Superior temporal gyrus (tissue), 1 donor: ENCODE measurements around the gene ZNF207.
"Not testable (repeated sequence)": the region's sequence is repeated elsewhere in the genome, so short reads cannot be mapped to it uniquely, and the experiment has no call there.

ENCODE experiments used
- DNase-seq: peaks from one replicate; pipeline ENCODE4 v3.0.0-alpha.2; 2016; ENCODE audit errors: extremely low spot score

ZNF207 gene

DNA sequence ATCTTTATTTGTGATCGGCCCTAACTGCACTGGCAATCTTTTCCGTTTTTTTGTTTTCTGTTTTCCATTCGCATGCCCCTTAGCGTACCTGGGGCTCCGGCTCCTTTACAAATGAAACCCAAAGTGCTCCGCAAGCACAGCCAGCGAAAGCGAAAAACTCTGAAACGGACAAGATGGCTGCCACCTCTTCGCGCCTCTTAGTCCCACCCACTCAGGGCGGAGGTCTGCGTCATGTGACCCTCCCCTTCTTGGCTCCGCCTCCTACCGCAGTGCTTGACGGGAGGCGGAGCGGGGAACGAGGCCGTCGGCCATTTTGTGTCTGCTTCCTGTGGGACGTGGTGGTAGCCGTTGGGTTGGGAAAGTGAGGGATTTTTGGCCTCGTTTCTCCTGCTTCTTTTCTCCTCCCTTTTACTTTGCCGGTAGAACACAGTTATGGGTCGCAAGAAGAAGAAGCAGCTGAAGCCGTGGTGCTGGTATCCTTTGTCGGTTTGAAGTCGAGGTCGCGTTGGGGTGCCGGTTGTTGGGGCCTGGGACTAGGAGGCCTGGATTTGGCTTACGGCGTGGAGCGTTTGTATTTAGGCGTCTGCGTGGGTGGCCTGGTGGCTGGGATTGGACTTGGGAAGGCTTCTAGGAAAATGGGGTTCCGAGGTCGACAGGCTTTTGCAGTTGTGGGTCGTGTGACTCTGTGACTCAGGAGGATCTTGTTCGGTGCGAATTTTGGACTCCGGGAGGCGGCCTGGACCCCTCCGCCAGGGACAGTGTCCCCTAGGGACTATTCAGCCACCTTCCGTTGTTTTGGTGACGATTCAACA, at the start of gene ZNF207:
TSS of gene ZNF207 (plus strand) at position 304 of the 812 bp plus-strand sequence. CDS start at position 433, 129 bp downstream.
- DNase-seq, result peak; percentile 99

GRCh38 chr17:32302037-32302436, 47.9 kb upstream of the ZNF207 start:
- no peak for DNase-seq

DNA sequence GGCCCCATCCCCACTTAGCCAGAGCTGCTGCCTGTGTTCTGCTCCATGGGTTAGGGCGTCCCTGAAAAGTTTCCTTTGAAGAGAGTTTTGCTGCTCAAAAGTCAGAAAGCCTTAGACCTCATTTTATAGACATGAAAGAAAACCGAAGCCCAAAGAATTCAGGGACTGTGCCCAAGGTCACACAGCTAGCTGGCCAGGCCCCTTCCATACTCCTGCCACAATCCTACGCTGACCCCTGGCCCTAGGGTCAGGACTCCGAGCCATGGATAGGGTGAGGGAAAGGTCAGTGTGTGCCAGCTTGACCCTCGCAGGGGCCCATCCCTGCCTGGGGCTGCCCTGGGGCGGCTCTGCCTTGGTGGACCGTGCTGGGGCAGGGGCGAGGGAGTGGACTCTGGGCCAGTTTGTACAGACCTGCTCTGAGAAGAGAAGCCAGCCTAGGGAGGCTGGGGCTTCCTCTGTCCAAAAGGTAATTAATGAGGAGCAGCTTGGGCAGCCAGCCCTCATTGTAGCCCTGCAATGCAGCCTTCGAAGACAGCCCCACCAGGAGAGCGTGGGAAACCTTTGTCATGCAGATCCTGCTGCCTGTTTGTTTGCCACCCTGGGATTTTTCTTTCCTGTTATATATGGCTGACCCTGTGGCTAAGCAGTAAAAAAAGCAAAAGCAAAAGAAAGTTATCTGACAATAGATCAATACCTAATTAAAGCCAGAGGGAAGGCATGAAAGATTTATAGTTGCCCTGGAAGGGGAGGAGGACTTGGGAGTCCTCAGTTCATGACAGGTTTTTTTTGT, 46.9 kb upstream of the ZNF207 start:
- DNase-seq, result no peak

DNA sequence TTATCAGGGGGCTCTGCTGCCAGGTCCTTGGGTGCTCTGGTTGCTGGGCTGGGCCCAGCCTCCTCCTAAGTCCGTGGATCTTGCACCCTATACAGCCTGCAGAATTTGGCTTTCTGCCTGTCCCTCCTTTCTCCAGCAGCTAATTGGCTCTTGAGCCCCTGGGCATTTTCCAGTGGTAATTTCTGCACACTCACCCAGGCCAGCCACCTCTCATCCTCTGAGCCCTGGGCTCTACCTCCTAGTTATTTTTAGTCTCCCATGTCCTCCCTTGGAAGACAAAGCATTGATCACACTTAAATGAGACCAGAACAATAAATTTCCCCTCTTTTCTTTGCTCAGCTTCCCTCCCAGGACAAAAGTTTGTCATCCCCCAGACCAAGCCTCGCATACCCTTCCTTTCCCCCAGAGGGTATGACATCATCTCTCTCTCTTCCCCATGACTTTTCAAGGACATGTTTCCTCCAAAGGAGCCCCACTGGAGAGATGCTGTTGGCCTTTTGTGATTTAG, 46.1 kb upstream of the ZNF207 start:
- no peak for DNase-seq

- no peak for DNase-seq
These were observed 44.9 kb upstream of the ZNF207 start for GRCh38 chr17:32305049-32305448.

DNA sequence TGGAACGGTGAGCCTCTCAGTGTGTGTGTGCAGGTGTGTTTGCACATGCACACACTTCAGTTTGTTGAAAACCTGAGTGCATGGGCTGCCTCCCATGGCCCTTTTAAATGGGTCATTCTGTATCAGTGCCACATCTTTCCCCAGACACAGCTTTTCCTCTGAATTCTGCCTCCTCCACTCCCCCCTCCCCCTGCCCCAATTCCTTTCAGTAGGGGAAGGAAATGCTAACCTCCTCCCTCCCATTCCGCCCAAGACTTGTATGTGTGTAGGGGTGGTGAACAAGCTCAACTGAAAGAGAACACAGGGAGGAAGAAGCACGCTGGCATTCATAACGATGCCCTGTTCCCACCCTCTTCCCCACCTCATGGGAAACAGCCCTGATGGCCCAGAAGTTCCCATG, 42.3 kb upstream of the ZNF207 start:
- no peak for DNase-seq

GRCh38 chr17:32311028-32311536, 38.9 kb upstream of the ZNF207 start:
- DNase-seq, result peak; percentile 32

- no peak for DNase-seq
These were observed 35.3 kb upstream of the ZNF207 start for GRCh38 chr17:32314636-32315035.

DNA sequence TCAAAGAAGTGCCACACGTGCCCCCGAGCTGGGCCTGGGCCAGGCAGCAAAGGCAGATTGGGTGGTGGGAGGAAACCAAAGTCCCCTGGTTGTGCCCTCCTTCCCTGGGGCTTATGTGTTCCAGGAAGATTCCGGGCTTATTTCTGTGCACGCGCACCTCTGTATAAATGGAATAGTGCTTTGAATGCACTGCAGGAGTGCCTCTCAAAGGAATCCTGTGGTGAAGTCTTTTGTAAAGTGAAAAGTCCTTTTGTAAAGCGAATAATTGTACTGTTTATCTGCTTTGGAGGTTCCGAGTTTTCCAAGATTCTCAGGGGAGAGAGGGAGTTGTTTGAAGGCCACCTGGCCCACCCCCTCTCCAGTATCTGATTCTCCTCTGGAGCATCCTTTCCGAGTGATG, 34.8 kb upstream of the ZNF207 start:
- DNase-seq, result no peak

- not testable (repeated sequence) for DNase-seq
These were observed 33.3 kb upstream of the ZNF207 start for GRCh38 chr17:32316653-32317052.

GRCh38 chr17:32317353-32317752, 32.6 kb upstream of the ZNF207 start:
- DNase-seq, result no peak

DNA sequence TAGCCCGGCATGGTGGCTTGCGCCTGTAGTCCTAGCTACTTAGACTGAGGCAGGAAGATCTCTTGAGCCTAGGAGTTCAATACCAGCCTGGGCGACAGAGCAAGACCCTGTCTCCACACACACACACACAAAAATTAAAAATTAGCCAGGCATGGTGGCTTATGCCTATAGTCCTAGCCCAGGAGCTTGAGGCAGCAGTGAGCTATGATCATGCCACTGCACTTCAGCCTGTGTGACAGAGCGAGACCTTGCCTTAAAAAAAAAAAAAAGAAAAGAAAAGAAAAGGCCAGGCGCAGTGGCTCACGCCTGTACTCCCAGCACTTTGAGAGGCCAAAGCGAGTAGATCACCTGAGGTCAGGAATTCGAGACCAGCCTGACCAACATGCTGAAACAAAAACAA, 31.9 kb upstream of the ZNF207 start:
- no peak for DNase-seq

DNA sequence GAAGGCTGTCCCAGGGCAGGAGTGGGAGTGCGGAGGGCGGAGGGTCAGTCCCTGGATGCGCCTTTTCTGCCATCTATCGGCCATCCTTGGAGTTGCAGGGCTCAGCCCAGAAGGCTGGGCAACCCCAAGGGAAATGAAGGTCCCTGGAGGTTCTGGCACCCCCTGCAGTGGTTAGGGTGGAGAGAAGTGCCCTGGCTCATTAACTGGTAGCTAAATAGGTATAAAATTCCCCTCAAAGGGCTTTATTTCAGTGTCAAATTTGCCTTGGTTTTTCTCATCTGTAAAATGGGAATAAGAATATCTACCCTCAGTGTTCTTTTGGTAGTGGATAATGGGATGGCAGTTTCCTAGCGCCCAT, 30.4 kb upstream of the ZNF207 start:
- peak; percentile 86 for DNase-seq

GRCh38 chr17:32320080-32320479, 29.9 kb upstream of the ZNF207 start:
- DNase-seq, result not testable (repeated sequence)

DNA sequence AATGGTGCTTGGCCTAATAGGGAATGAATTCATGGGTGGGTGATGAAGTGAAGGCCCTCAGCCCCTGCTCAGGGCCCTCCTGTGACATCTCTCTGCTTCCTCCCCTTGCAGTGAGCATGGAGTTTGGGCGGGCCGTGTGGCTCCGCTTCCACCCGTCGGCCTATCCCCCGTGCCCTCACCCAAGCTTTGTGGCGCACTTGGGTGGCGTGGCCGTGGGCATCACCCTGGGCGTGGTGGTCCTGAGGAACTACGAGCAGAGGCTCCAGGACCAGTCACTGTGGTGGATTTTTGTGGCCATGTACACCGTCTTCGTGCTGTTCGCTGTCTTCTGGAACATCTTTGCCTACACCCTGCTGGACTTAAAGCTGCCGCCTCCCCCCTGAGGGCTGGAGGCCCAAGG, 29.1 kb upstream of the ZNF207 start:
- DNase-seq, result no peak

GRCh38 chr17:32323046-32323445, 26.9 kb upstream of the ZNF207 start:
- DNase-seq, result no peak

GRCh38 chr17:32323811-32324491, 26.0 kb upstream of the ZNF207 start:
- peak; percentile 22 for DNase-seq

DNA sequence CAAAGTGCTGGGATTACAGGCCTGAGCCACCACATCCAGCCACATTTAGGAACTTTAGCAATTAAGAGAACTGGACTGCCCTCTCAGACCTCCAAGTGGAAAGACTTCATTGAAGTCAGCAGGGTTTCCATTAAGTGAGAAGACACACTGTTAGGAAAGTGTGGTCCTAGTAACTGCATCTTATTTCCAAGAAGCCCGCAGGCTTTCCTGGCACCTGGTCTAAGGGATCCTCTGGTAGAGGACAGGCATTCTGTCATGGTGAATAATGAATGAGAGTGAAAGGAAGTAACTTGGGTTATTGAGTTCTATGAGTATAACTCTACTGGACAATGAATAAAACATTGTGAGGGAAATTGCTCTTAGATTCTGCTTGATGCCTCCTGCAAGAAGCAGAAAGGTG, 22.0 kb upstream of the ZNF207 start:
- no peak for DNase-seq

DNA sequence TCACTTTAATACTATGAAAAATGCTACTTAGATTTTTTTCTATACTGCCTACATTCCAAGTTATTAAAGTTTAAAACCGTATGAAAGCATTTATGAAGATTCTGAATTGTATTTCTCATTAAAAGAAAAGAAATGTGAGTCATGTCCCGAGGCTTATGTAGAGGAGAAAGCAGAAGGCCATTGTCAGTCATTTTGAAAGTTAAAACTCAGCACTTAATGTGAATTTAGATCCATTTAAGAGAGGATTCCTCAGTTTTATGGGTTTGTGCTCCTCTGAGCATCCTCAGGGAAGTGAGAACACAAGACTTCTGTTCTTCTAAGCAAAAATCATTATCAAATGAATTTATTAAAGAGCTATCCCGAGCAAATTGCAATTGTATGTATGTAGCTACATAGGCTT, 19.8 kb upstream of the ZNF207 start:
- no peak for DNase-seq

- DNase-seq, result no peak
These were observed 18.5 kb upstream of the ZNF207 start for GRCh38 chr17:32331243-32332040.

DNA sequence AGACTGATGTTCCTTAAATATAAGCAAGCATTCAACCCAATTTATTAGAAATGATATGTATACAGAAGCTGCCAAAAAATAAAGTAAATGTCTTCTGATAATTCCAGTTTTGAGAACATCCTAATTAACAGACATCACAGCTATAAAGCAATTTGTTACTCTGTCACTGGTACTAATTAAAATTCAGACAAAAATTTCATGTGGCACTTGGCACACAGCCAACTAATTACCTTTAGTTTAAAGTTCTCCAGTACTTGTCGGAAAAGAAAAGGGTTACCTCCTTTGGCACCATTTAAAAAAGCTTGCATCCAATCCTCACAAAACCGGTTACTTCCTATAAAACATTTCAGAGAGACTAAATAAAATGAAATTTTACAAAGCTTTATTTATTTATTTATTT, 16.8 kb upstream of the ZNF207 start:
- DNase-seq, result no peak
